ENCODE results near the gene HACD2. TPM values are rescaled to one million over a fixed set of nuclear protein-coding genes. Genes with fewer than 3 reads are reported as not detected.

HACD2 gene
- total RNA-seq, 1 donor from 2014 or later: 13.9 TPM

DNA sequence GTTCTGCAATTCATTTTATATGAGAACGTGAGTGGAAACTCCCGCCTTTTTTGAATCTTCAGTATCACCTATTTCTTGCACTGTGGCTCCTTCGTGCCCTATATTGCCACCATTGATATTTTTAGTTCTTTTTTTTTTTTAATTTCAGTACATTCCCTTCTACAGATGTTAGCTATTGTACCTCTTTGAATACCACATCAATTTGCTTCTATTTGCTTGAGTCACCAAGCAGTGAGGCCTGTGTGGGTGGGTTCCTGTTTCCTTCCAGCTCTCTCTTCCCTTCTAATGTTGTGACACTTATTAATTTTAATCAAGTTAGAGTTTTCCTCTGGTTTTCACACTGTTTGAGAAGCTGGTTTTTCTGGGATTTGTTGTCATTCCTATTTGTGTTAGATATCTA, 8.7 kb downstream of the HACD2 start:
- Mint-ChIP-seq H3K4me1 (ENCODE audit: unreplicated experiment) (peaks cover 26% of the 10 kb centered on the region), H3K27ac (ENCODE audit: unreplicated experiment) (no peak overlapping the region), H3K4me3 (ENCODE audit: unreplicated experiment) (no peak overlapping the region), H3K9me3 (ENCODE audit: unreplicated experiment) (no peaks in the 10 kb centered on the region), H3K36me3 (ENCODE audit: low read depth, unreplicated experiment) (peaks cover 6% of the 10 kb centered on the region), H3K27me3 (ENCODE audit: unreplicated experiment) (no peaks in the 10 kb centered on the region)
- no peak for DNase-seq (ENCODE audit: low spot score)
- TF ChIP-seq, protein P1, sequence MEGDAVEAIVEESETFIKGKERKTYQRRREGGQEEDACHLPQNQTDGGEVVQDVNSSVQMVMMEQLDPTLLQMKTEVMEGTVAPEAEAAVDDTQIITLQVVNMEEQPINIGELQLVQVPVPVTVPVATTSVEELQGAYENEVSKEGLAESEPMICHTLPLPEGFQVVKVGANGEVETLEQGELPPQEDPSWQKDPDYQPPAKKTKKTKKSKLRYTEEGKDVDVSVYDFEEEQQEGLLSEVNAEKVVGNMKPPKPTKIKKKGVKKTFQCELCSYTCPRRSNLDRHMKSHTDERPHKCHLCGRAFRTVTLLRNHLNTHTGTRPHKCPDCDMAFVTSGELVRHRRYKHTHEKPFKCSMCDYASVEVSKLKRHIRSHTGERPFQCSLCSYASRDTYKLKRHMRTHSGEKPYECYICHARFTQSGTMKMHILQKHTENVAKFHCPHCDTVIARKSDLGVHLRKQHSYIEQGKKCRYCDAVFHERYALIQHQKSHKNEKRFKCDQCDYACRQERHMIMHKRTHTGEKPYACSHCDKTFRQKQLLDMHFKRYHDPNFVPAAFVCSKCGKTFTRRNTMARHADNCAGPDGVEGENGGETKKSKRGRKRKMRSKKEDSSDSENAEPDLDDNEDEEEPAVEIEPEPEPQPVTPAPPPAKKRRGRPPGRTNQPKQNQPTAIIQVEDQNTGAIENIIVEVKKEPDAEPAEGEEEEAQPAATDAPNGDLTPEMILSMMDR (IDR thresholded peaks at IDR 0.05; ENCODE audit: unreplicated experiment): no peak

DNA sequence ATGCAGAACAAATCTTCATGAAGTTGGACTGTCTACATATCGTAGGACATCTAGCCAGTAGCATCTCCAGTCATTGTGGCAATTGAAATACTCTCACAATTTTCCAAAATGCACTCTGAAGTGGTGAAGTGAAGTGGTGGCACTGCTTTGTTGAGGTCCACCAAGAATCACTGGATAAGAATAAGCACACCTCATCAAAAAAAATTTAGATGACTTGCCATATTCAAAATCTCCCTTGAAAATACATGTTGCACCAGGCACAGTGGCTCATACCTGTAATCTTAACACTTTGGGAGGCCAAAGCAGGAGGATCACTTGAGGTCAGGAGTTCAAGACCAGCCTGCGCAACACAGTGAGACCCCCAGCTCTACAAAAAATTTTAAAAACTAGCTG, 12.9 kb downstream of the HACD2 start:
- Mint-ChIP-seq H3K4me1 (ENCODE audit: unreplicated experiment) (peaks cover 22% of the 10 kb centered on the region), H3K36me3 (ENCODE audit: low read depth, unreplicated experiment) (peaks cover 10% of the 10 kb centered on the region), H3K4me3 (ENCODE audit: unreplicated experiment) (no peak overlapping the region), H3K9me3 (ENCODE audit: unreplicated experiment) (no peaks in the 10 kb centered on the region), H3K27ac (ENCODE audit: unreplicated experiment) (no peak overlapping the region), H3K27me3 (ENCODE audit: unreplicated experiment) (no peaks in the 10 kb centered on the region)
- TF ChIP-seq, protein P1 (IDR thresholded peaks at IDR 0.05; ENCODE audit: unreplicated experiment): no peak
- DNase-seq (ENCODE audit: low spot score): no peak

DNA sequence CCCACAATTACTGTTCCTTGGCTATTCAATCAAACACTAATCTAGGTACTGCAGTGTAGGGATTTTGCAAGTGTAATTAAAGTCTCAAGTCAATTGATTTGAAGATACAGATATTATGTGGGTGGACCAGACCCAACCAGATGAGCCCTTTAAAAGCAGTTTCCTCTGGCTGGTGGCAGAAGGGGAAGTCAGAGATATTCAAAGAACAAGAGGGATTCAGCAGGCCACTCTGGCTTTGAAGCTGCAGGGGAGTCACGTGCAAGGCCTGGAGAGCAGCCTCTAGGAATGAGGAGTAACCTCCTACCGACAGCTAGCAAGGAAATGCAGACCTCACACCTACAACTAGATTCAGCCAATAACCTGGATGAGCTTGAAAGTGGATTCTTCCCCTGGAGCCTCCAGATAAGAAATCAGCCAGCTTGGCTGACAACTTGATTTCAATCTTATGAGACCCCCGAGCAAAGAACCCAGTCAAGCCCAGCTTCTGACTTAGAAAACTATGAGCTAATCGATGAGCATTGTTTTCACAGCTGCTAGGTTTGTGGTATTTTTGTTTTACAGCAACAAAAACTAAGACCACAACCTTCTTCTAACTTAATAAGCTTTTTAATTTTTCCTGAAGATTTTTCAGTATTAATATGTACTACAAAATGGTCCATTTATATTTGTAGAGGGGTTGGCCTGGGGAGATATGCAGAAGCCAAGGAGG, 13.4 kb downstream of the HACD2 start:
- no peaks in the 10 kb centered on the region for H3K9me3 Mint-ChIP-seq (ENCODE audit: unreplicated experiment)
- peak; percentile 16 for DNase-seq (ENCODE audit: low spot score)
- peaks cover 8% of the 10 kb centered on the region for H3K36me3 Mint-ChIP-seq (ENCODE audit: low read depth, unreplicated experiment)
- no peak overlapping the region for H3K27ac Mint-ChIP-seq (ENCODE audit: unreplicated experiment)
- H3K4me1 Mint-ChIP-seq (ENCODE audit: unreplicated experiment): peaks cover 17% of the 10 kb centered on the region
- no peak overlapping the region for H3K4me3 Mint-ChIP-seq (ENCODE audit: unreplicated experiment)
- no peaks in the 10 kb centered on the region for H3K27me3 Mint-ChIP-seq (ENCODE audit: unreplicated experiment)
- TF ChIP-seq, protein P1 (IDR thresholded peaks at IDR 0.05; ENCODE audit: unreplicated experiment): no peak

DNA sequence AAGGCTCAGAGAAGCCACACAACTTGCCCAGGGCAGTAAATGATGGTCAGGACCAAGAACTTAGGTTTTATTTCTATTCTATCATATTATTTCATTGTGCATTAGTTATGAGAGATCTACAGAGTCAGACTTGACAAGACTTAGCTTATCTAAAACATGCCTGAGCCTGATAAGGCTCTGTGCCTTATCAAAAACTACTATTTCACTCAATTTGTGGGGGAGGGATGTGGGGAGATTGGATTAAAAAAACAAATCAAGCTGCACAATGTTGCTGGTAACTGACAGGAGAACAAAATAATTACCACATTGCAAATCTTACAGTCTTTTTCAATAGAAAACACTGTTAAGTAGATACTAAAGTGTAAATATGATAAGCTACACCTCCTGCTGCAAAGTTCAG, 16.0 kb downstream of the HACD2 start:
- no peak for DNase-seq (ENCODE audit: low spot score)
- H3K4me3 Mint-ChIP-seq (ENCODE audit: unreplicated experiment): no peak overlapping the region
- H3K27me3 Mint-ChIP-seq (ENCODE audit: unreplicated experiment): no peaks in the 10 kb centered on the region
- H3K9me3 Mint-ChIP-seq (ENCODE audit: unreplicated experiment): no peaks in the 10 kb centered on the region
- H3K36me3 Mint-ChIP-seq (ENCODE audit: low read depth, unreplicated experiment): peaks cover 12% of the 10 kb centered on the region
- TF ChIP-seq, protein P1 (IDR thresholded peaks at IDR 0.05; ENCODE audit: unreplicated experiment): no peak
- H3K27ac Mint-ChIP-seq (ENCODE audit: unreplicated experiment): no peak overlapping the region
- H3K4me1 Mint-ChIP-seq (ENCODE audit: unreplicated experiment): peaks cover 14% of the 10 kb centered on the region

DNA sequence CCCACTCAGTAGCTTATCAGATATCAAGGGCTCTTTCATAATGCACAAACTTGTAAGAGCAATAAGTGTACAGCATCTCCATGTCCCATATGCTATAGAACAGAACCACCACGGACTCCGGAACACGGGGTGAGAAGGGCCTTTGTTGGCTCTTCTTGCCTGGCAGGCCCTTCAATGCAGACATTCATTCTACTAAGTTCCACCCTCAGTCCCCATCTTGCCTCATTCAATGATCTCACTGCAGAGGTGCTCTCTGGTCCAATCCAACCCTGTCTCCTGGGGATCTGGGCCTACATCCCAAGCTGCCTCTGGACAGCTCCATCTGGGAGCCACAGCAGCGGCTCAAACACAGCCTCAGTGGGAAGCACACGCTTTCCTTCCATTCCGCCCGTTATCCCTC, 16.8 kb downstream of the HACD2 start:
- no peak for DNase-seq (ENCODE audit: low spot score)
- Mint-ChIP-seq H3K36me3 (ENCODE audit: low read depth, unreplicated experiment) (peaks cover 12% of the 10 kb centered on the region), H3K4me1 (ENCODE audit: unreplicated experiment) (peaks cover 19% of the 10 kb centered on the region), H3K9me3 (ENCODE audit: unreplicated experiment) (no peaks in the 10 kb centered on the region), H3K27me3 (ENCODE audit: unreplicated experiment) (no peaks in the 10 kb centered on the region), H3K27ac (ENCODE audit: unreplicated experiment) (no peak overlapping the region), H3K4me3 (ENCODE audit: unreplicated experiment) (no peak overlapping the region)
- TF ChIP-seq, protein P1 (IDR thresholded peaks at IDR 0.05; ENCODE audit: unreplicated experiment): no peak

Measured in endothelial cell (in vitro differentiated cells).